Measurements from ENCODE around the gene KCNJ12. TPM values are rescaled to one million over a fixed set of nuclear protein-coding genes. Genes with fewer than 3 reads are reported as not detected.
"Not testable (repeated sequence)": the region's sequence is repeated elsewhere in the genome, so short reads cannot be mapped to it uniquely, and the experiment has no call there.

The KCNJ12 gene
- not detected for total RNA-seq

DNA sequence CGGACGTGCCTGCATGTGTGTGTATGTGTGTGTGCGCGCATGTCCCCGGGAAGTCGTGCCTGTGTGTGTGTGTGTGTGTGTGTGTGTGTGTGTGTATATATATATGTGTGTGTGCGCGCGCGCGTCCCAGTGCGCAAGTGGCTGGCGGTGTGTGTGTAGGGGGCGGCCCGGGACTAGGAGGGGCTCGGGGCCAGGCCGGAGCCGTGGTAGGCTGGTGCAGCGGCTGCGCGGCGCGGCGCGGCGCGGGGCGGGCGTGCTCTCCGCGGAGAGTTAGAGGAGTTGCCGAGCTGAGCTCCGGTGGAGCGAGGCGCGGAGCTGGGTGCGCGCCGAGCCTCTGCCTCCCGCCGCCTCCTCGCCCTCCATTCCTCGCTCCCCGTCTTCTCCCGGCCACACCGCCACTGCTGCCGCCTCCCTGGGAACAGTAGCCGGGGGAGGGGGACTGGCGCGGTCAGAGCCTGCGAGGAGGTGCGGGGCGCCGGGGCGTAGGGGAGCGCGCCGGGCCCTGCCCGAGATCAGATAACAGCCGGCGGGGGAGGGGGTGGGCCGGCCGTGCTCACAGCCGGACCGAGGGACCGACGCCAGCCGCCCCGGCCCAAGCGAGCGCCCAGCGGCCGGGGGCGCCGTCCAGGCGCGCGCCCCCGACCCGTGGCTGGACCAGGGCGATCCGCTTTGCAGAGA lies at the start of gene KCNJ12:
Gene KCNJ12 (plus strand): TSS at position 277 of the 678 bp plus-strand sequence. CDS start 38,986 bp downstream, outside the sequence.
- ATAC-seq: peak in 1 of 2 donors; percentile 36
- H3K36me3 Mint-ChIP-seq: no peaks in the 10 kb centered on the region
- no peak for DNase-seq (ENCODE audit: low spot score in 2 of 2)
- no peak within 1 kb of the TSS for H3K27ac Mint-ChIP-seq
- H3K9me3 Mint-ChIP-seq: no peaks in the 10 kb centered on the region

DNA sequence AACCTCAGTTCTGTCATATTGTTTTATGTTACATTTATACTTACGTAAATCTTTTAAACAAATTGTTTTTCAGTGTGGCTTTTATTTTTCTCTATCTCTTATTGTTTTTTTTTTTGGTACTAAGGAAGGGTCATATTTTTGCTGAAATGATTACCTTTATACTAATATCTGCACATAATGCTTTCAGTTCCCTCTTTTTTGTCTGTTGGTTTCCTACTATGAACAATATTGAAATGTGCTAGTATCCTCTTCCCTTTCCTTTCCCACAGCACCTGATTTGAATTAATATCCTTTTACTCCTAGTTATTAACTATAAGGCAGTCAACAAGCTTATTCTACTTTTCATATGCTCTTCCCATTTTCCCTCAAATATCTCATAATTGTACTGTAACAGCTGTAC lies 48.2 kb upstream of the KCNJ12 start:
- not testable (repeated sequence) for DNase-seq (ENCODE audit: low spot score in 2 of 2); H3K9me3 Mint-ChIP-seq; H3K27ac Mint-ChIP-seq; H3K36me3 Mint-ChIP-seq; ATAC-seq

DNA sequence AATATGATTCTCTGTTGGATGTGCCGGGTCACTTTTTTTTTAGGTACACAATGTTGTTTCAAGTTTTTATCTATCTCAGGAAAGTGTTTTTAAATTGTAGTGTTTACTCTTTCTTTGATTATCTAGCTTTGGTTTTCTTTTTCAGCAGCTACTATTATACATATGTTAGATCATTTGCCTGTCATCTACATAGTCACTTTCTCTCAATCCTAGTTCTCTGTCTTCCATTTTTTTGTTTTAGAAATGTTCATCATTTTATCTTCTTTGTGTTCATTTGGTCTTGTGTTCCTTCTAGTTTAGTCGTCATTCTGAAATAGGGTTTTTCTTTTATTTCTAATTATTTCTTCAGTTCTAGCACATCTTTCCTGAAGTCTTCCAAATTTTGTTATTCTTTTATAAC lies 47.4 kb upstream of the KCNJ12 start:
- H3K27ac Mint-ChIP-seq; DNase-seq (ENCODE audit: low spot score in 2 of 2); ATAC-seq; H3K9me3 Mint-ChIP-seq; H3K36me3 Mint-ChIP-seq: not testable (repeated sequence)

DNA sequence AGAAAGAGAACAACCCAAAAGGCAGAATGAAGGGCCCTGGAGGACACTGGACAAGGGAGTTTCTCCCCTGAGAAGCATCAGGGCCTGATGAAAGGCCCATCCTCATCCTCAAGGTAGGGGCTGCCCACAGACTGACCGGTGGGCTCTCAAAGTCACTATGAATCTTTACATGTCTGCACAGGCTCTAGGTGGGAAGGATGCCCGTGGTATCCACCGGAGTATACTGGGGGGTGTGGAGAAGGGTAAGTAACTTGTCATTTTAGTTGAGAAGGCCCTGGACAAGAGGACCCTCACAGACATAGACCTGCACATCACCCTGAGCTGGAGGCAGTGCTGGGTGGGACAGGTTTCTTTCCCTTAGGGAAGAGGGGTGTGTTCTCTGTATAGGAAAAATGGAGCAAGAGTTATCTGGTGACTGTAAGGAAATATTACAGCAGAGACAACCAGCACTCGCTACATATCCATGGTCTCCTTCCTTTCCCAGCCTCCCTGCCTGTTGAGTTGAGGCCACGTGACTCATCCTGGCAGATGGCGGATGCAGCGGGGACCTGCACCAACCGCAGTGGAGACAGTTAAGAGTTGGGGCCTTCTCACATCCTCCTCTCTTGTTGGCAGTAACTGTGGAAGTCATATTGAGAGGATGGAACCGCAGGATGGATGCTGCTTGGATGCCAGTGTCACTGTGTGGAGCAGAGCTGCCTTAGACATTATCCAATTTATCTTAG lies 45.6 kb upstream of the KCNJ12 start:
- H3K36me3 Mint-ChIP-seq: no peaks in the 10 kb centered on the region
- no peak for ATAC-seq
- peaks cover 4 to 5% of the 10 kb centered on the region in 2 donors for H3K9me3 Mint-ChIP-seq
- H3K27ac Mint-ChIP-seq: no peak overlapping the region
- peak in 1 of 2 donors; percentile 30 for DNase-seq (ENCODE audit: low spot score in 2 of 2)

DNA sequence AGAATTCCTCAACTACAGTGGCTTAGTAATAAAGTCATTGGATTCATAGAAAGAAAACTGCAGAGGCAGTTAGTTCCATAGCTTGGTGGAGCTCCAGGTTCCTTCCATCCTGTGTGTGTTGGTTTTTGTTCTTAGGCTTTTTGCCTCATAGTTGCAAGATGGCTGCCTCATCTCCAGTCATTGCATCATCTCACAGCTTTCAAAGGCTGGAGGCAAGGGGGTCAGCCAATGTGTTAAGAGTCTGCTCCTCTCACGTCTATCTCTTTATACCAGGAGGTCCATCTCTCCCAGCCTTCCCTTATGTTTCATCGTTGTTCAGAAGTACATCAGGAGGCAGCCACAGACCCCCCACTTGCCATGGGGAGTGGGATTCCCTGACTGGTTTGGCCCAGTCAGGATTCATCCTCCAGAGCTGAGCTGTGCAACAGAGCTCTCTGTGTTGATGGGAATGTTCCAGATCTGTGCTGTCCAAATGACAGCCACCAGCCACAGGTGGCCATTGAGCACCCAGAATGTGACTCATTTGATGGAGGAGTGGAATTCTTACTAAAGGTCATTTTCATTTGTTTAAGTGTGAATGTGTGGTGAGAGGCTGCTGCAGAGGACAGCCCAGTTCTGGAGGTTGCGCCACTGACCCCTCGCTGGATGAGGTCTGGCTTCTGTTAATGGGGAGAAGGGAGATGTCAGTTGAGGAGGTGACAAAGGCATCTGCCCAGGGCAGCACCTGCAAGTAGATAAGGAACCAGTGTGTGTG lies 39.4 kb upstream of the KCNJ12 start:
- not testable (repeated sequence) for DNase-seq (ENCODE audit: low spot score in 2 of 2); H3K36me3 Mint-ChIP-seq; ATAC-seq; H3K9me3 Mint-ChIP-seq; H3K27ac Mint-ChIP-seq

DNA sequence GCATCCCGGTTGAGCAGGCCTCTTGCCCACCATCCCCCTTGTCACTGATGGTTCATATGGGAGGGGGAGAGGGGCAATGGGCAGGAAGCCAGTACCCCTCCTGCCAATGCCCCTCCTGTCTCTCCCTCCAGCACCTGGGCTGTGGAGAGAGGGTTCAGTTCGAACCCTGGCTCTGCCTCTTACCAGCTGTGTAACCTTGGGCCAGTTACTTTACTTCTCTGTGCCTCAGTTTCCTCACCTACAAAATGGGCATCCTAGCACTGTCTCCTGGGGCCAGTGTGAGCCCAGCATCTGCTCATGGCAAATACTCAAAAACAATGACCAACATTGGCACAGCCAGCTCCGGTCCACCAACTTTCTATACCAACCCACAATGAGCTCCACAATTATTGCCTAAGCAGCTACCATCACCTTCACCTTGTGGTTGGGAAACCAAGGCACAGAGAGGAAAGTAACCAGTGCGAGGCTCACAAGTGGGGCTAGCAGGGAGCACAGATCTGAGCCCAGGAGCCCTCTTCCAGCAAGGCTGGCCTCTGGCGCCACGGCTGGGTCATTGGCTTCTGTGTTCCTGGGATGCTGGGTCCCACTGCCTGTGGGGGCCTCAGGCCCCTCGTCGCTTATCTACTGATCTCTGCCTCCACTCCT lies 38.1 kb upstream of the KCNJ12 start:
- not testable (repeated sequence) for H3K27ac Mint-ChIP-seq; ATAC-seq; DNase-seq (ENCODE audit: low spot score in 2 of 2); H3K9me3 Mint-ChIP-seq; H3K36me3 Mint-ChIP-seq

DNA sequence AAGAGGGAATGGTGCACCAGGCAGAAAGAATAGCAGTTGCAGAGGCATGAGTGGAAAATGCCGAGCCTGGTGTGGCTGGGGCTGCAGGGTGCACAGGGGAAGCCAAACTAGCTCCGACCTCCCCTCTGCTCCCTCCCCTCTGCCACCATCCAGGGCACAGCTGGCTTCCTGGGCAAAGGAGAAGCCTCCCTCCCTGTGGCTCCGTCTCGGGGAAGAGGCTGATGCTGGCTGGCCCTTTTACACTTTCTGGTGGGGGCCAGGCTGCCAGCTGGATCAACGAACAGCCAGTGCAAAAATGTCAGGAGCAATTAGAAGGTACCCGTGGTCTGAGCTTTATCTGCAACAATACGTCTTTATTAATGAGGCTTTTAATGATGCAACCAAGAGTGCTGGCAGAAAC lies 37.1 kb upstream of the KCNJ12 start:
- ATAC-seq (no peak), DNase-seq (ENCODE audit: low spot score in 2 of 2) (no peak)
- H3K27ac Mint-ChIP-seq: no peak overlapping the region
- no peaks in the 10 kb centered on the region for H3K9me3 Mint-ChIP-seq
- H3K36me3 Mint-ChIP-seq: no peaks in the 10 kb centered on the region

DNA sequence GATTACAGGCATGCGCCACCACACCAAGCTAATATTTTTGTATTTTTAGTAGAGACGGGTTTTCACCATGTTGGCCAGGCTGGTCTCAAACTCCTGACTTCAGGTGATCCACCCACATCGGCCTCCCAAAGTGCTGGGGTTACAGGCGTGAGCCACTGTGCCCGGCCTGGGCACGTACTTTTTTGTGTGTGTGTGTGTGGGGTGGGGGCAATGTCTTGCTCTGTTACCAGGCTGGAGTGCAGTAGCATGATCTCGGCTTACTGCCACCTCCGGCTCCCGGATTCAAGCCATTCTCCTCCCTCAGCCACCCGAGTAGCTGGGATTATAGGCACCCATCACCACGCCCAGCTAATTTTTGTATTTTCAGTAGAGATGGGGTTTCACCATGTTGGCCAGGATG lies 36.6 kb upstream of the KCNJ12 start:
- not testable (repeated sequence) for H3K27ac Mint-ChIP-seq; H3K9me3 Mint-ChIP-seq; H3K36me3 Mint-ChIP-seq; DNase-seq (ENCODE audit: low spot score in 2 of 2); ATAC-seq

DNA sequence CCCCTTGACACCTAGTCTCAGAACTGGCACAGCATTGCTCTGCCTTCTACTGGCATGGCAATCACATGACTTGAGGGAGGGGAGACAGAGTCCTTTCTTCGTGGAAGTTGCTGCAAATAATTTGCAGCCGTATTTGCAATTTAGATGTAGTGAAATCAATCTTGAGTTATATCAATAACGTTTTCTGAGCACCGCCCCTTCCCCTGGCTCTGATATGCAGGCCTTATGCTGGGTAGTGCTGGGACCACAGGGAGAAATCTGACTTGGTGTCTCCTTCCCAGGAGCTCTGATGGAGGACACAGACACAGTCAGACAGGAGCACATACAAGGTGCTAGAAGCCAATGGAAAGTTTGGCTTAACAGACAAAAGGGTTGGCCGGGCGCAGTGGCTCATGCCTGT lies 35.8 kb upstream of the KCNJ12 start:
- ATAC-seq; H3K27ac Mint-ChIP-seq; H3K36me3 Mint-ChIP-seq; DNase-seq (ENCODE audit: low spot score in 2 of 2); H3K9me3 Mint-ChIP-seq: not testable (repeated sequence)

DNA sequence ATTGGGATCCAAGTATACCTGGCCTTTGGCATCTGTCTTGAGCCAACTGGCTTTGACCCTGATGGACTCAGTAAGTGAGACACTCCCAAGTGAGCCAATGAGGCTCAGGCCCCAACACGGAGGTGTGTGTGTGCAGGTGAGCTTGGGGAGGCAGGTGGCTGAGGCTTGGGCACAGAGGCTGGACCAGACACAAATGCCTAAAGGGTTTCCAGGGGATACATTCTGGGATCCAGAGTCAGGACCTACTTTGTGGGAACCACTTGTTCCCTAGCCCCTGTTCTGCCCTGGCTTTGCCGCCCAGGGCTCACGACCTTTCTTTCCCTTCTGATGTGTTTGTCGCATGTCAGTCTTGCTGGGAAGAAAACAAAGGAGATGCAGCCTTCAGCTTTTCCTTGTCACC lies 34.9 kb upstream of the KCNJ12 start:
- ATAC-seq; H3K36me3 Mint-ChIP-seq; DNase-seq (ENCODE audit: low spot score in 2 of 2); H3K27ac Mint-ChIP-seq; H3K9me3 Mint-ChIP-seq: not testable (repeated sequence)

DNA sequence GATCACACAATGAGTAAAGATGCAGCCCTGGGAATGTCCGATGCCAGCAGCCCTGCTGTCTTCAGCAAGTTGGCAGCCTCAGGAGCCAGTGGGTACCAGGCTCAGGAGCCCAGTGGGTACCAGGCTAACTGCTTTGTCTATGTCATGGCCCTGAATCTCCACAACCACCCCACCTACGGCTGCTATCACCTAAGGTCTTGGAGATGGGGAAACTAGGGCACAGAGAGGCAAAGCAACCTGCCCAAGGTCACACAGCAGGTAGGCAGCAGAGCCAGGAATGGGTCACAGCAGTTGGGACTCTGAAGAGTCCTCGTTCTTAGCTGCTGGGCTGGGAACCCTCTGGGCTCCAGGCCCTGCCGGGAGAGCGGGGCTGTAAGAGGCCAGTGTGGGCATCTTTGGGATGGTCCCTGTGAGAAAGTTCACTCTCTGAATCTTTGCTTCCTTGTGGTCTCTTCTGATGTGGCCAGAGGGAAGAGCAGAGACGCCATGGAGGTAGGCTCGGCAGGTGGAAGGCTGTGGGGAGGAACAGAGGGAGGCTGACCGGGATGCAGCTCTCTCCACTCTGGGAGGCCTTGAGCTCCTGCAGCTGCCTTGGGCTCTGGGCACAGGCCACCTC lies 34.1 kb upstream of the KCNJ12 start:
- H3K9me3 Mint-ChIP-seq; H3K36me3 Mint-ChIP-seq; H3K27ac Mint-ChIP-seq; DNase-seq (ENCODE audit: low spot score in 2 of 2); ATAC-seq: not testable (repeated sequence)

DNA sequence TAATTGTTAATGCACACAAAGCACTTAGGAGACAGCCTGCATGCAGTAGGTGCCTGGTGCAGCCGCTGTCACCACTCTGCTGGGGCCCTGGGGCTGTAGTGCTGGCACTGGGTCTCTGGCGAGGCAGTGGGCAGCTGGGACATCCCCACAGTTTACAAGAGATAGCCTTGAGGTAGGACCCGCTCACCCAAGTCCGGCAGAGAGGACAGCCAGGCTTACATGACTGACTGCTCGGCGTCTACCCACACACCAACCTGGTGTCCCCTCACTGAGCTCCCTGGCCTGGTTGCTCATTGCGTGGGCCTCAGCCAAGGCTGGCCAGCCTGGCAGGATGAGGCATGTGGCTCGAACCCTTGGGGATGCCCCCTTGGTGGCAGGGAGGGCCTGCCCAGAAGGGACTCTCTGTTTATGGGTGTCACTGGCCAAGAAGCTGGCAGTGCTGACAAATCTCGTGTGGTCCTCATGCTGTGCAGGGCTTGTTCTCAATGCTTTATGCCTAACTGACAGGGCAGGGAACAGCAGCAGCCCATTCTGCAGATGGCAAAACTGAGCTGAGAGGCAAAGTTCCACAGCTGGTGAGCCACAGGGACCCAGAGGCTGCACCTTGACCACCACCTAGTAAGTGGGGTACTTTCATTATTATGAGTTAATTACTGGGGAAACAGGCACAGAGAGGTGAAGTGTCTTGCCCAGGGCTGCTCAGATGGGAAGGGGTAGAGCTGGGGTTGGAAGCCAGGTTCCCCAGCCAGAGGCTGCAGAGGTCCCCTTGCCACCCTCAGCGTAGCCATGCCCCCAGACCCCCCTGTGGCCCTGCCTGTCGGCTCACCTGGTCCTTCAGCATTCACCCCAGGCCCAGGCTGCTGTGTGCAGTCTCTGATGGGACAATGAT lies 32.9 kb upstream of the KCNJ12 start:
- DNase-seq (ENCODE audit: low spot score in 2 of 2): peak in 1 of 2 donors; percentile 41
- H3K27ac Mint-ChIP-seq, ATAC-seq, H3K36me3 Mint-ChIP-seq, H3K9me3 Mint-ChIP-seq: not testable (repeated sequence)

DNA sequence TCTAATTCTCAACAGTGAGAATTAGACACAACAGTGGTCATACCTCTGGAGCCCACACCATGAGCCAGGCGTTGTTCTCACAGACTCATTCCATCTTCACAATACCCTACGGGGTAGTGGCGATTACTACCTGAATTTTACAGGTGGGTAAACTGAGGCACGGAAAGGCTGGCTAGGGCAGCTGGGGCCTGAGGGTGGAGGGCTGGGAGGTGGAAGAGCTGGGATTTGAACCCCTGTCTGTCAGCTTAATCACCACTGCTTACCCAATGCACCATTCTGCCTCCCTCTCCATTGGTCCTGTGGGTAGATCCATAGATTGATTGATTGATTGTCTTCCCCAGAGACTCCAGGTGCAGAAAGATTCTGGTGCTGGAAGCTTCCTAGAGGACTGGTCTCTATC lies 31.4 kb upstream of the KCNJ12 start:
- not testable (repeated sequence) for DNase-seq (ENCODE audit: low spot score in 2 of 2); H3K9me3 Mint-ChIP-seq; H3K27ac Mint-ChIP-seq; H3K36me3 Mint-ChIP-seq; ATAC-seq

DNA sequence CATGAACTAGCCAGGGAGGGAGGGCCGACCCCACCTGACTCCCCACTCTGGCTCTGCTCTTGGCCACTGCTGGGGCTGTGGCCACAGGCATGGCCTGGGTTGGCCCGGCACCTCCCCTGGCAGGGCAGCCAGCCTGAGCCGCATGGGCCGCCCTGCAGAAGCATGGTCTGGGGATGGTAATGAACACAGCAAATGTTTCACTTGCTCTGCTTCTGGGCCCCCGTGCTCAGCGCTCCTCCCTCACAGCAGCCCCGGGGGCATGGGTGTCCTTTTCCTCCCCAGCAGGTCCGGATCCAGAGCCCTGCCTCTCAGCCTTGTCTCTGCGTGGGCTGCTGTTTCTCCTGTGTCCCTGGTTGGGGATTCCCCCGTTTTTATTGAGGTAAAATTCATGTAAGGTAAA lies 30.9 kb upstream of the KCNJ12 start:
- DNase-seq (ENCODE audit: low spot score in 2 of 2) (peak in 1 of 2 donors; percentile 33), ATAC-seq (no peak)
- no peak overlapping the region for H3K27ac Mint-ChIP-seq
- H3K9me3 Mint-ChIP-seq: no peaks in the 10 kb centered on the region
- no peaks in the 10 kb centered on the region for H3K36me3 Mint-ChIP-seq

DNA sequence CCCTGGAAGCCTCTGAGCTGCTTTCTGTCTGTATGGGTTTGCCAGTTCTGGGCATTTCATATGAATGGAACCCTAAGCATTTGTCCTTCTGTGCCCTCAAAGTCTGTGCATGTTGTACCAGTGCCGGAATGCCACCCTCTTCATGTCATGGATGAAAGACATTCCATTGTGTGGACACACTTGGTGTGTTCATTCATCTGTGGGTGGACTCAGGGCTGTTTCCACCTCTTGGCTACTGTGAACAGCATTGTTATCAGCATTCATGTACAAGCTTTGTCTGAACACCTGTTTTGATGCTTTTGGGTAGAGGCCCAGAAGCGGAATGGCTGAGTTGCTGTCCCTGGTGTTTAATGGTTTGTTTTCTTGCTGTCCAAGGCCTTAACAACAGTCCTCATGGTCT lies 30.1 kb upstream of the KCNJ12 start:
- not testable (repeated sequence) for H3K27ac Mint-ChIP-seq; DNase-seq (ENCODE audit: low spot score in 2 of 2)

More for the DNA sequence above, 30.1 kb upstream of the KCNJ12 start:
- ATAC-seq, H3K9me3 Mint-ChIP-seq, H3K36me3 Mint-ChIP-seq: not testable (repeated sequence)

Data from activated naive CD4-positive, alpha-beta T cell treated with anti-CD3 and anti-CD28 coated beads, Interleukin-2, amount 50 U/mL, for 72 hours (primary cell).